ENCODE measurements around the gene CGNL1.

Gene CGNL1

DNA sequence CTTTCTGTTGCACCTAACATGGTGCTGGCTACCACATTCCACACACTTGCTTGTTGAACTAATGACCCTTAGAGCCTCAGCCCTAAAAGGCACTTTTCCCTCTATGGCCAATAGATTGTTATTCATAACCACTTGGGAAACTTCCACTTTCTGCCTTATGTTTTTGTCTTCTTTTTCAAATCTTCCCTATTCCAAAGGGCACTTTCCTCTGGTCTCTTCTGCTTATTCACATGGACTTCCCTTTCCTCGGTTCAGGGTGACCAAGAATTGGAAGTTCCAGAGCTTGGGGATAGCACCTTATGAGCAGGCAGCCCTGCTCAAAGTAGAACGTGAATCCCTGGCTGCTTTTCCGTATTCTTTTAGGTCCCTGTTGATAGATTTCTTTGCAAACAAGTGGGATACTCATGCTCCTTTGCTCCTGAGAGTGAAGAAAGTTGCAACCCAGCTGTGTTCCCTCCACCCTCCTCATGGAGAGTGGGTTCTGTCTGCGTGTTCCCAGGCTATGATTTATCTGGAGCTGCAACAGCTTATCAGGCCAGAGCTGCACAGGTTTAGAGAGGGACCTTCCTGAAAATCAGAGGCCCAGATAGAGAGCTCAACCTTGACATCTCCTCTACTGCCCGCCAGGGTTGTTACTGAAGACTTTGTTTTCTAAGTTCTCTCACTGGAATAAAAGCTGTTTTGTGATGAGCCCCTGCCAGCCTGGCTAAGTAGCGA, 156.6 kb downstream of the CGNL1 start:
- no peak for DNase-seq

DNA sequence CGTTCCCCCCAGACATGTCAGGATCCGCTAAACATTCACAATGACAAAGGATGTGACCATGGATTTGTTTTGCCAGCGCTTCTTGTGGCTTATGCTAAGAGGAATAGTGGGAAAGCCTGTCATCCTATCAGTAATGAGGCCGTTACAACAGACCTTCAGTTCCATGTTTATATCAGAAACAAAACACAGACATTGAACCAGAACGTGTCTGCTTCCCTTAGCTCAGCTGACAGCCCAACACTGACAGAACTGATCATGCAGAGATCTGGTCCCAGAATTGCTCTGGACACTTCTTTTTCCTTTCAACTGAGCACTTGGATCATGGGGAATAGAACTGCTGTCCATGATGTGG, 157.1 kb downstream of the CGNL1 start:
- no peak for DNase-seq

DNA sequence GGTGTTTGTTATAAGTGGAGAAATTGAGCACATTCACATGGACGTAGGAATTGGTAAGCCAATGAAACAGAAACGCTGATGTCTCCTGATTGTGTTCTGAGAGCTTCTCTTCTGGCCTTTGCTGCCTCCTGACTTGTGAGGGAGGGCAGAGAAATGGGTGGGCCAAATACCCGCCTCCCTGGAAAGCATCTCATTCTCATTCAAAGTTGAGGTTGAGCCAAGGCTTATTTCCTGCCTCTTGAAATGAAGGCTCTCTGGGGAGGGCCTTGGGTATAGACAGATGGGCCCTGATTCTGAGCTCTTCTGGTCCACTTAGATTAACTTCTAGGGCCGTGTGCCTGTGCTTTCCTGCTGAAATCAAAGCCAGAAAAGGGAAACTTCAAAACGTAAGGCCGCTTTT, 158.0 kb downstream of the CGNL1 start:
- DNase-seq, result no peak

DNA sequence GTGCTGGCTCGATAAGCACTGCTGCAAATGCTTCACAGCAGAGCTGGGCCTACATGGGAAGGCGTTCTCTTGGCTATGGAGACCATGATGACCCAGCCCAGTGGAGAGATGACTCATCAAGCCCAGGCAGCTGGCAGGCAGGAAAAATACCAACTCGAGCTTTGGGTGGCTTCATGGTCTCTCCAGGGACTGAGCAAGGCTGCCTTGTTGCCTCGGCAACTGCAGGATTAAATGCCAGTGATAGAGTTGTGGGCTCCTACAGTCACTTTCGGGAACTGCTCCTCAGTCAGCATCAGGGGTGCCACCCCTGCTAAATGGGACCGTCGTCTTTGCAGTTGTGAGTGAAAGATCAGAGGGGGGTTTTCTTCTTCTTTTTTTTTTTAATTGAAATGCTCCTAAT, 160.8 kb downstream of the CGNL1 start:
- DNase-seq, result no peak

DNA sequence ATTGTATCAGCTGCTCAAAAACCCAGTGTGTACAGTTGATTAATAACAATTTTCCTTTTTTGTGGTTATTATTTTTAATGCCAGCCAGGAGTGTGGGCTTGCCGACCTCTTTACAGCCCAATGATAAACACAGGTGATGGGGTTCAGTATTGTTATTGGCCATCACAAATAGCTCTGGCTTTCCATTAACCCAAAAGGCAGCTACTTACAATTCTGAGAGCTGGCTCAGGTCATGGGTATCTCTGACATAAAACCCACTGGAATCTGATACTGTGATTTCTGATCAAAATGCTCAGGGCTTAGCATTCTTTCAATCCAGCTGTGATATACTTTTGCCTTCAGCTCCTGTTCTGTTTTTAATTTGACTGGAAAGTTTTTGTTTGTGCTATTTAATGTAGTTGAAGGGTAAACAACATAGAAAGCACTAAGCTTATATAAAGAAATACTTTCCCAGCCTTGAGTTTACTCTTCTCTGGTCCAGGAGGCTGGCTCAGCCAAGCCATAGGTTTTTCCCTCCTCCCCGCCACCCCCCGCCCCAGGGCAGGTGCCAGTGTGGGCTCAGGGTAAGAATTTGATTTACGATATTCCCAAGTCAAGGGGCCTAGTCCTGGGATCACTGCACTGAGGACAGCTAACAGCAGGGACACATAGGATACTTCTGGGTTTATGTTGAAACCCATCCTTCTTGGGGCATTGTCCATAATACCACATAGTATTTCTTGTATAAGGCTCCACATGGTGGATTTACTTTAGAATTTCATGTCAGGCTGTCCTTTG, 161.4 kb downstream of the CGNL1 start:
- no peak for DNase-seq

DNA sequence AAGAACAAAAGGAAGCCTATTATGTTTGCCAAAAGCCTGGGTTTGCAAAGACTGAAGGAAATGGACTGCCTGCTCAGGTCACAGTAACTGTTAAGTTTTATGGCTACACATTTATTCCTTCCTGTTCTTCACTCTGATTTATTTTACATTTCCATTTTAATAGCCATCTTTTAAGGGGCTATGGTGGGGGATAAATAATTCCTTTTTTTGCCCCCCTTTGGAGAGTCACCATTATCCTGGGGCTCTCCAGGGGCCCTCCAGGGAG, 161.9 kb downstream of the CGNL1 start:
- DNase-seq, result no peak

DNA sequence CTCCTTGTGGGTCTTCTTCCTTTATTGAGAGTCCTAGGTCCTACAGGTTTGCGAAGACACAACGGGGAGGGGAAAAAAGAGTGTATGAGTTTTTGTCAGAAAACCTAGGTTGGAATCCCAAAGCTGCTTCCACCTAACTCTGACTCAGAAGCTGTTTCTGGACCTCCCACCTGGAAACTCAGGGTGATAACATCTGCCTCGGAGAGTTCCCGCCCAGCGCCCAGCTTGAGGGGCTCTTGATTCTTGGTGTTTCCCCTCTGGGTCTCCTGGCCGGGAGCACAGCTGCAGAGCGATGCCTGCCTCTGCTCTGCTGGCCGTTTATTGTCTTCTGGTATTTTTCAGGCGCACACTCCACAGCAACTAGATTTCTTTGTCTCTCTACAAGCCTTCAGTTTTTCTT, 162.5 kb downstream of the CGNL1 start:
- DNase-seq, result no peak

DNA sequence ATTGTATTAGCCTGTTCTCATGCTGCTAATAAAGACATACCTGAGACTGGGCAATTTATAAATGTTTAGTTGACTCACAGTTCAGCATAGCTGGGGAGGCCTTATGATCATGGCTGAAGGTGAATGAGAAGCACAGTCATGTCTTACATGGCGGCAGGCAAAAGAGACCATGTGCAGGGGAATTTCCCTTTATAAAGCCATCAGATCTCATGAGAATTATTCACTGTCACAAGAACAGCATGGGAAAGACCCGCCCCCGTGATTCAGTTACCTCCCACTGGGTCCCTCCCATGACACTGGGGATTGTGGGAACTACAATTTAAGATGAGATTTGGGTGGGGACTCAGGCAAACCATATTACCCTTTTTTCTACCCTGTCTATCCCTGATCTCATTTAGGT, 163.9 kb downstream of the CGNL1 start:
- no peak for DNase-seq

DNA sequence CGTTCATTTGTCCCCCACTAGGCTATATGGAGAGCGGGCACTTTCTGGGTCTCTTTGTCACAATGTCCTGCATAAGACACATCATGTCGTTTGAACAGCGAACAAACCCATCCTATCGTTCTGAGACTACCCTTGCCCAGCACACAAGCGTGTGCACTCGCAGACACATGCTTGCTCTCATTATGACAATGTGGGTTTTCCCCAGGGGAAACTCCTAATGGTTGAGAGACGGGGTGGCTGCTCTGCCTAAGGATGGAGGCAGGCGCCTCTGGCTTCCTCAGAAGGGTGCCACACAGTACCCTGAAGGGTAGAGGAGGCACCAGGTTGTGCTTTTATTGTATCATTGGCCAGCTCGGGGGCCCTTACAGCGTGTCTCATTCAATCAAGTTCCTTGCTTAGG, 164.4 kb downstream of the CGNL1 start:
- DNase-seq, result no peak

DNA sequence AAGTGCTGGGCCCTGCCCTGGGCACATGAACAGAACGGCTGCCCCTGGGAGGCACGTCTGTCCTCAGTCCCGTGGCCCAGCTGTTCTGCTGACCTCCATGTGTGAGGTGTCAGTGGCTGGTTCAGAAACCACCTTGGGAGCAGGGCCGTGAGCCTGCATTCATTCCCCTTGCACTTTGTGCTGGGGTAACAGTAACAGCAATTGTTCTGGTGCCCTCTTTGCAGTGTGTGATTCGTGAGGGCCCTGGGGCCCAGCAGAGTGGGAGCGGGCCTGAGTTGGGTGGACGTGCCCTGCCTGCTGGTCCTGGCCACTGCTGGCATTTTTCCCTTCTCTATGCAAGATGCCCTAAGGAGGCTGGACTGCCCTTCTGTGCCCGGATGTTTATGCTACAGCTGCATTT, 165.0 kb downstream of the CGNL1 start:
- no peak for DNase-seq

DNA sequence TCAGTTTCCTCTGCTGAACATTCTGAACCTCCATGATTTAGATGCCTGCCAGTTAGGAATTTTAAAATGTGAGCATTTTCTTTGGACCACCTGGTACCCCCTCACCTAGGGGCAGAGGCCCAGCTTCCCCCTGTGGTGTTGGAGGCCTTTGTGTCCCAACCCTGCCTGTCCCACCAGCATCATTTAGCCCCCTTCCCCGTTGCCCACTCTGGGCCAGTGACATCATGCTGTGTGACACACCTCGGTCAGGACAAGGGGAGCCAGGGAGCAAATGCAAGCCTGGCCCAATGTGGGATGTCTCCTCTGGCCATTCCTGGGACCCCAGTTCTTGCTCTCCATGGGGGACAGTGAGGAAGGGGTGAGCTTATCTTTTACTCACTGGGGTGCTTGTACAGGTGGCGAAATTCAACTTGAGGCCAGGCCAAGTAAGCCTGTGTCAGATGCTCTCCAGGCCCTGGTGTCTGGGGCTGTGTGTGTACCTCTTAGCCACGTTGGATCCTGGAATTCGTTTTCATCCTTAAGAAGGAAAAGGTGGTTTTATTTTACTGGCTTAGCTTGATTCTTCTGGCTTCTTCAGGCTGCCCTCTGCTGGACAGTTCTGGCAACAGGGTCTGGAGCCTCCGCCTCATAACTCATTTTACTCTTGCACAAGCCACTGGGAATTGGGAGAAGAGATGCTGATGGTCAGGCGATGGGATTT, 165.7 kb downstream of the CGNL1 start:
- DNase-seq, result no peak

DNA sequence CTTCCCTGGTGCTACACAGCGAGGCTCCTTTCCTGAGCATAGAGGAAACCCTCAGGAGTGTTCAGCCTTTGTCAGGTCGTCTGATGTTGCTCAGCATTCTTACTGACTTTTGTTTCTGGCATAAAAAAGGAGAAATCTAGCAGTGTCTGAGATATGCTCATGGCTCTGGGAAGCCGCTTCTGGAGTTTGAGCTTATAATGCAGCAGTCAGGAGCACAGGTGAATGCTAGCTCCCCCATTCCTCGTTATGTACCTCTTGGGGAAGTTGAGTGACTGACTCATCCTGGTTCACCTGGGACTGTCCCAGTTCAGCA, 166.2 kb downstream of the CGNL1 start:
- DNase-seq, result no peak

DNA sequence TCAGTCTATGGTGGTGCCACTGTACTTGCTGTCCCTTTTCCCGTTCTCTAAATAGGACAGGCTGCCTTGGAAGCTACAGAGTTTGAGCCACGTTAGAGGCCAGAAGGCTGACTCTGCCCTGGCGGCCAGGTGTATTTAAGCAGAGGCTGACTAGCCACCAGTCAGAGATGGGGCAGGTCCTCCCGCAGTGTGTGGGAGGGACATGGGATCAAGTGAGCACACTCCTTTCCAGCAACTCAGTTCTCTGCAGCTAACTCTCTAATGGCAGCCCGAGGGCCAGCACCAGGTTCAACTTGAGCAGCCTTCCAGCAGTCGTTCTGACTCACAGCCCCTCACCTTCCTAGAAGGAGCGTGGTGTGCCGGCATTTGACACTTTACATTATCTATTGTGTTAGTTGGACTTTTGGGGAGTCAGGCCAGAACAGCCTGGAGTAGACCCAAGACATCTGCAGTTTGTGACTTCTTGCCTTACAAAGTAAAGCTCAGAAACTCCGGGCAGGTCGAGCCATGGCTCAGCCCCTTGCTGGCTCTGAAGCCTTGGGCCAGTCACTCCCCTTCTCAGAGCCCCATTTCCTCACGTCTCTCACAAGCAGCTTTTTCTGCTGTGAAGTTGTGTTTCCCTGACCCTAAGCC, 168.7 kb downstream of the CGNL1 start:
- no peak for DNase-seq

DNA sequence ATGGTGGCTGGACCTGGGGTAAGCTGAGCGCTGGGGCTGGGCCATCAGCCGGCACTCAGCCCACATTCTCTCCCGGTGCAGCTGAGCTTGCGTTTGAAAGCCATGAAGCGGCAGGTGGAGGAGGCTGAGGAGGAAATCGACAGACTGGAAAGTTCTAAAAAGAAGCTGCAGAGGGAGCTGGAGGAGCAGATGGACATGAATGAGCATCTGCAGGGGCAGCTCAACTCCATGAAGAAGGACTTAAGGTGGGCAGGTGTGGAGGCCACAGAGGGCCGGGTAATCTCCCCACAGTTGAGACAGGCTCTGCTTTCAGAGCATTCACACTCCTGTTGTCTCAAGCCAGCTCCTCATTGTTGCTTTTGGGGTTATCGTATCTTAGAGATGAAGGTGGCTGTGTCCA, 169.7 kb downstream of the CGNL1 start:
- no peak for DNase-seq

DNA sequence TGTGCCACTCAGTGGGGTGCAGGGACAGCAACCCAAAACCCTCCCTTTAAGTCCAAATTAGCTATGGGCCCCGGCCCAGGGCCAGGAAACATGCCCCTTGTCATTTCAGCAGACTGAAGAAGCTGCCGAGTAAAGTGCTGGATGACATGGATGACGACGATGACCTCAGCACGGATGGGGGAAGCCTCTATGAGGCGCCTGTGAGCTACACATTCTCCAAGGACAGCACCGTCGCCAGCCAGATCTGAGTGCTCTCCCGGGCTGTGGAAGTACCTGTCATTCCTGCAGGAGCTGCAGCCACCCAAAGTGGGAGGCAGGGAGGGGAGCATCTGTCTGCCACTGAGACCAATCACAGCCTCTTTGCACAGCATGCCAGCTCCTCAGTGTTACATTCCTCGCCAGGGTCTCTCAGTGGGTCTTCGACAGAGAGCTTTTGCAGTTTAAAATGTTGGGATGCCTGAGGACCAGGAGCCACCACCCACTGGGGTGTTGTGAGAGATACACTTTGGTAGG, 171.0 kb downstream of the CGNL1 start:
- no peak for DNase-seq

DNA sequence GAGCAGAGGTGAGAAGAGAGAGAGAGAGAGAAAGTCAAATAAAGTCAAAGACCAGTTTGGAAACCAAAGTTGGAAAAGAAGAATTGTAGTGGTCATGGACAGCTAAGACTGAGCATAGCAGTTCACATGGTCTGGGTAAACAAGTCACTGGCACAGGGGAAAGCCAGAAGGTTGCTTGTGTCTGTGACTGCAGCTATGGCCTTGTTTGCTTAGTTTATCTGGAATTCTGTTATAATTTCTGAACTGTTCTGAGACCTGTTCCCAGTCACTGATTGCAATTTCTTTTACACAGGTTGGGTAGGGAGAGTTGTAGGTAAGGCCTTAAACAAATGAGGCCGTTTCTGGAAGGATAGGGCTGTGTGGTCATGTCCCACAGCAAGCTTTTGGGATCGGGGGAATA, 172.0 kb downstream of the CGNL1 start:
- DNase-seq, result no peak

DNA sequence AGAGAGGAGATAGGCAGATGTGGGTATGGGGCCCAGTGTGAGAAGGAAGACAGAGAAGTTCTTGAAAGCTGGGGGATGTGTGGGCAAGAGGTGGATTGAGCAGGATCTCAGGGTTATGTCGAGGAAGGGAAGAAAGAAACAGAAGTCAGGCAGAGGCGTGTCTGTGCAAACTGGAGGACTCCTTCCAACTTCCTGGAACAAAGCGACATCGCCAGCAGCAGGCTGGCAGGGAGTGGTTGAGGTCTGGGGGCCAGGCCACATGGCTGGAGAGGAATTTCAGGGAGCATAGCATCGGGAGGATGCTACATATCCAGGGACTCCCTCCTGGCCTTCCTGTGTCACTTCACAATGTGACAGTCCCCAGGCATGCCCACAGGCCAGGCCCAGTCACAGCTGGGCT, 172.5 kb downstream of the CGNL1 start:
- no peak for DNase-seq

DNA sequence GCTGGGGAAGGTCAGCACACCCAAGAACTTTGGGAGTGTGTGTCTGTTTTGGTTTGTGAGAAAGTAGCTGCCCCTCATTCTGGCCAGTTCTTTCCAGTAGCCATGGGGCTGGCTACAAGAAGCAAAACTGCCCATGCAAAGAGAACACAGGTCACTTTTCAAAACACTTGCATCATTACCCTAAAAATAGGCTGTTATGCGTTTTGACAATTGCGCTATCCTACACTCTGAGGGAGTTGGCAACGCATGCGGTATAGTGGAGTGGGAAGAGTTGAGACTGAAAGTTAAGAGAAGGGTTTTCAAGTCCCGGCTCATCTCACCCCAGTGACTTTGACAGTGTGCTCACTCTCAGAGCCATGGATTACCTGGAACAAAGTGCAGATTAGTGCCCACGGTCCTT, 173.6 kb downstream of the CGNL1 start:
- no peak for DNase-seq

DNA sequence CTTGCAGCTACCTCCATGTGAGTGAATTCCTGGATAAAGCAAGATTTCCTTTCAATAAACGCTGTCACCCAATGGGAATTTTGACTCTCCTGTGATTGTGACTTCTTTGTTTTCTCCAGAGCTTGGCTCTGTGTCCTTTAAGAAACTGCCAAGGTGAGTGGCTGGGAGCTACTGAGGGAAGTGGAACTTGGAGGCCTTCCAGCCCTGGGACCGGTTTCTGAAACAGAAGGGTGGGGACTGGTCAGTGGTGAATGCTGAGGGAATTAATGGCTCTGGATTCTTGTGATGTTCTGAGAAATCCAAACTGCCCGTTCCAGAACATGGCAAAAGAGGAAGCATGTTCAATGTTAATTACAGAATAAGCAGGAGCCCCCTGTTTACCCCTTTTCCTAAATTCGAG, 174.3 kb downstream of the CGNL1 start:
- no peak for DNase-seq

DNA sequence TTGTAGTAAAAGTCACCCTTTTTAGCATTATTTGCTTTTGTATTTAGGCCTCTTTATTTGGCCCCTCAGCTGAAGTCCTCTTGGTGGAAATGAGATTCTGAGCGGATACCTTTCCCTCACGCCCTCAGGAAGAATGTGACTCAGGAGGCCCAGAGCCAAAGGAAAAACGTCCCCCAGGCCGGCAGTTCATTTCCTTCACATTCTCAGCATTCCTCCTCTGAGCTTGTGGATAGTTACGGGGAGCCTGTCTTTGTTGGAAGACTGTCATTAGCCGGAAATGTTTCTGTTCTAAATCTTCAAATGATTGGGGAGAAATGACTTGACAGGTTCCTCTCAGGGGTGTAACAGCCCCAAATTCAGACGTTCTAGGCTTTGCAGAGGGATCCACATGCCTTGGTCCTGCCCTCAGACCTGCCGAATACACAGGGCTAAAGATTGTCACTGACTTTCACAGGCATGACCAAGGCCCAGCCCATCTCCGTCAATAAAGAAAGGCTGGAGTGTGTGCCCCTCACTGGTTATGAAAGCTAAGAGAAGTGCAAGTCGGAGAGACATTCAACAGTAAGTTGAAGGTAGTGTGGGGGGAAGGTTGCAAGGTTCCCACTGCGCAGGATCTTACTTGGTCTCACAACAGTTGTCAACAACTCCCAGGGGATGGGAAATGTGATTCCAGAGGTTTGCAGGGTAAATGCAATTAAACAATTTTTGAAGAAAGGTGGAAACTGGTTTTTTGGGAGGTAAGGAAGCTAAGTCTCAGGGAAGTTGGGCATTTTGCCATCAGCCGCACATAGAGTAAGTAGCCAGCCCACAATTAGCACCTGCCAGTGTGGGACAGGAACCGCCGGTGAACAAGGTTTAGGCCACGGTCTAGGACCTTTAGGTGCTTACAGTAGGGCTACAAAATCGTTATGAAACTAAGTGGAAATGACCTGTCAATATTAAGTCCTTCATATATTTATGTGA, 175.7 kb downstream of the CGNL1 start:
- DNase-seq, result no peak

DNA sequence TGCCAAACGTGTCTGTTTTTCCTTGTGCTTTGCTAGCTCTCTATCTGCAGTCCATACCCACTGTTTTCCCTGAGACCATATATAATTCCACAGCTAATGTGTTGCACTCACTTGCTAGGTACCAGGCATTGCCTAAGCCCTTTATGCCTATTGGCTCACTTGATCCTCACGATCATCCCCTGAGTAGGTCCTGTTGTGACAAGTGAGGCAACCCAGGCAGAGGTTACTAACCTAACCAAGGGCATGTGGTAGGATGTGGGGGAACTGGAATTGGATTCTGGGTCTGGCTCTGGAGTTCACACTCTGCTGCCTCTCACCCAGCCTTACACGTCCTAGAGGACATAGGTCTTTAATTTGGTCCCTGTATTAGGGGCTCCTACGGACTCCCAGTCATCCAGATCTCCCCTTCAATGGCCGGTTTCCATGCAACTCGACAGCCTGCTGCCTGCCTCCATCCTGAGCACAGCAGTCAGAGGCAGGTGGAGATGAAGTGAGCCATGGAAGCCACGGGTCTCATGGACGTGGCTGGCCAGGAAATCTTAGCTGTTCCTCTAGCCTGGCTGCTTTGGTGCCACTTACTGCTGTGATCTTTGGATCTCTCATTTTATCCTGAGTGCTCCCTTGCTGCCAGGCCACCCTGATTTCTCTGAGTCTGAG, 176.5 kb downstream of the CGNL1 start:
- DNase-seq, result no peak

DNA sequence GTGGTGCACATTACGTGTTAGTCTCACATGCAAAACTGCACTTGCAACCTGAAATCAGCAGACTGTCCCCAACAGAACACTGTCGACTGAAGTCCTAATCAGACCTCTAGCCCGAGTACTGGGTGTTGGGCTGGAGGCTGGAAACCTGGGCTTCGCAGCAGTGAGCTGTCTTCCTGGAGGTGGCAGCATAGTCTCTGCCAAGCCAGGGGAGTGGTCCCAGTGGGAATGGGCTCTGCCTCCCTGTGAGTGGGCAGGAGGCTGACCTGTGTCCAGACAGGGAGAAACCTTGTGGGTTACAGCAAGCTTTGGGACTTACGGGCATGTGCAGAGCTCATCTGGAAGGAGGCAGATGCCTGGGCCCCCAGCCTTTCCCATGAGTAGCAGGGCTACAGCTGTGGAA, 177.2 kb downstream of the CGNL1 start:
- no peak for DNase-seq
